ENCODE results near the gene TEKT5. TPM values are rescaled to one million over a fixed set of nuclear protein-coding genes. Genes with fewer than 3 reads are reported as not detected.
"Not testable (repeated sequence)": the region's sequence is repeated elsewhere in the genome, so short reads cannot be mapped to it uniquely, and the experiment has no call there.

Gene TEKT5
- total and polyA plus RNA-seq, 12 donors: 0.59 to 0.69 TPM; not detected in 10

DNA sequence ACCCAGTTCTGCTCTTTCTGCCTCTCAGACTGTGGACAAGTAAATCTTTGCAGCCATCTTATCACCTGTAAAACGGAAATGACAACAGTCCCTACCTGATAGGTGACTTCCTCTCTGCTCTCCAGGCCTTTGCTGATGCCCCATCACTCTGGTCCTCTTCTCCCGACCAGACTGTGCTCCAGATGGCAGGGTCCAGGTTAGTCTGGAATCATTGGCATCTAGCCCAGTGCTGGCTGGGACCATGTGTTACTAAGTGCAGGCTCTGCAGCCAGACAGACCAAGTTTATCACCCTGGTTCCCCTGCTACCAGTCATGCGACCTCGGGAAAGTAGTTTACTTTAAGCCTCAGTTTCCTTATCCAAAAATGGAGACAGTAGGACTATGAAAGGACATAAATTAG, 47.1 kb upstream of the TEKT5 start:
- Histone ChIP-seq H3K27me3 (no peaks in the 10 kb centered on the region), H3K27ac (peak overlapping the region; percentile 45 to 99 (median 96)), H3K4me3 (no peak overlapping the region), H3K4me1 (peaks cover 13 to 66% (median 56%) of the 10 kb centered on the region in 9 donors), H3K9me3 (no peaks in the 10 kb centered on the region), H3K36me3 (peaks cover 0 to 8% (median 0%) of the 10 kb centered on the region in 9 donors)
- WGBS, 2 donors: 34 to 46% methylated on average over 4 of the region's 4 CpGs
- intact Hi-C loops (cut with DNase I): loop anchor here in 4 of 10 donors (5.0 kb wide), 2 partner anchors 85 to 175 kb away; no protein-coding TSS in a partner anchor
- TF ChIP-seq, protein P1, sequence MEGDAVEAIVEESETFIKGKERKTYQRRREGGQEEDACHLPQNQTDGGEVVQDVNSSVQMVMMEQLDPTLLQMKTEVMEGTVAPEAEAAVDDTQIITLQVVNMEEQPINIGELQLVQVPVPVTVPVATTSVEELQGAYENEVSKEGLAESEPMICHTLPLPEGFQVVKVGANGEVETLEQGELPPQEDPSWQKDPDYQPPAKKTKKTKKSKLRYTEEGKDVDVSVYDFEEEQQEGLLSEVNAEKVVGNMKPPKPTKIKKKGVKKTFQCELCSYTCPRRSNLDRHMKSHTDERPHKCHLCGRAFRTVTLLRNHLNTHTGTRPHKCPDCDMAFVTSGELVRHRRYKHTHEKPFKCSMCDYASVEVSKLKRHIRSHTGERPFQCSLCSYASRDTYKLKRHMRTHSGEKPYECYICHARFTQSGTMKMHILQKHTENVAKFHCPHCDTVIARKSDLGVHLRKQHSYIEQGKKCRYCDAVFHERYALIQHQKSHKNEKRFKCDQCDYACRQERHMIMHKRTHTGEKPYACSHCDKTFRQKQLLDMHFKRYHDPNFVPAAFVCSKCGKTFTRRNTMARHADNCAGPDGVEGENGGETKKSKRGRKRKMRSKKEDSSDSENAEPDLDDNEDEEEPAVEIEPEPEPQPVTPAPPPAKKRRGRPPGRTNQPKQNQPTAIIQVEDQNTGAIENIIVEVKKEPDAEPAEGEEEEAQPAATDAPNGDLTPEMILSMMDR (IDR thresholded peaks at IDR 0.05): no peak
- DNase-seq: peak; percentile 67 to 82
- peak in 4 of 8 donors; percentile 16 to 36 (median 26) for ATAC-seq

- H3K9me3 ChIP-seq, ATAC-seq, H3K36me3 ChIP-seq, H3K4me3 ChIP-seq, H3K27me3 ChIP-seq, DNase-seq: not testable (repeated sequence)
- intact Hi-C loops (cut with DNase I): loop anchor here in 4 of 10 donors (5.0 kb wide), 2 partner anchors 86 to 176 kb away; no protein-coding TSS in a partner anchor
- H3K4me1 ChIP-seq: peaks cover 13 to 62% (median 55%) of the 10 kb centered on the region in 9 donors
- 93 to 95% methylated on average over 10 of the region's 10 CpGs for WGBS, 2 donors
- peak overlapping the region in 3 of 10 donors; percentile 22 to 94 (median 68) for H3K27ac ChIP-seq
These were observed 46.5 kb upstream of the TEKT5 start for GRCh38 chr16:10741249-10741648.

DNA sequence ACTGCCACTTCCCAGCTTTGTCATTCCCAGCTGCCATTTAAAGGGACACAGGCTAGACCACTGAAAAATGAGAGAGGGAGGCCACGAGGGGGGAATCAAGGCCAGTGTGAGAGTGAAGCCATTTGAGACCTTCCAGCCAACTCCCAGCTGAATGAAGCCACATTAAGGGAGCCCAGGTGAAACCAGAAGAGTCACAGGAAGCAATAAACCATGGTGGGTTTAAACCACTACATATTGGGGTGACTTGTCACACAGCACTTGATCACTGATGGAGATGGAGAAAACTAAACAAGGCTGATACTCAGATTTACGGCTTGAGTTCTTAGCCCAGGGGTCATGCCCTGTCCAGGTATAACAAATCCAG, 46.1 kb upstream of the TEKT5 start:
- Histone ChIP-seq H3K4me3 (no peak overlapping the region), H3K27ac (peak overlapping the region in 1 of 10 donors; percentile 22), H3K4me1 (peaks cover 13 to 58% (median 51%) of the 10 kb centered on the region in 9 donors), H3K27me3 (no peaks in the 10 kb centered on the region), H3K36me3 (peaks cover 0 to 2% (median 0%) of the 10 kb centered on the region in 9 donors), H3K9me3 (no peaks in the 10 kb centered on the region)
- no peak for ATAC-seq
- DNase-seq: no peak
- TF ChIP-seq, protein P1 (IDR thresholded peaks at IDR 0.05): no peak
- 91 to 96% methylated on average over 2 of the region's 2 CpGs for WGBS, 2 donors
- intact Hi-C loops (cut with DNase I): loop anchor here in 4 of 10 donors (5.0 kb wide), 2 partner anchors 86 to 176 kb away; no protein-coding TSS in a partner anchor

GRCh38 chr16:10740000-10740844, 45.5 kb upstream of the TEKT5 start:
- no peak for ATAC-seq
- Histone ChIP-seq H3K27me3 (no peaks in the 10 kb centered on the region), H3K9me3 (no peaks in the 10 kb centered on the region), H3K4me3 (no peak overlapping the region), H3K27ac (peak overlapping the region in 1 of 10 donors; percentile 22), H3K36me3 (no peaks in the 10 kb centered on the region), H3K4me1 (peaks cover 11 to 52% (median 45%) of the 10 kb centered on the region in 9 donors)
- DNase-seq: no peak
- intact Hi-C loops (cut with DNase I): loop anchor here (5.0 to 10.0 kb wide), 11 partner anchors 87 to 485 kb away; partner anchors contain the start of gene EMP2 (in 1 of the 10)
- TF ChIP-seq, protein P1 (IDR thresholded peaks at IDR 0.05): no peak
- 87 to 92% methylated on average over 10 of the region's 10 CpGs for whole genome bisulfite sequencing, 2 donors

All from heart right ventricle (tissue), 16 donors.